Ascending aorta (tissue), 2 donors: ENCODE results near the gene CISTR. TPM values are rescaled to one million over a fixed set of nuclear protein-coding genes. Genes with fewer than 3 reads are reported as not detected.
A peak's percentile ranks its signal among the peaks of the same experiment; 100 is the strongest.

Source experiments
- DNase-seq, 2 donors: peaks; one replicate each; pipeline ENCODE4 v3.0.0-alpha.2; 2019; ENCODE audit warnings: low spot score in 2 of 2
- H3K27ac ChIP-seq, 2 donors: fragments of 200-600 bp; sonication (generic); one replicate each; pipeline ENCODE4 v1.5.1; 2016 to 2017; ENCODE audit warnings: mild to moderate bottlenecking in 1 of 2
- H3K27me3 ChIP-seq: fragments of 200-600 bp; sonication (generic); one replicate; pipeline ENCODE4 v1.5.1; 2017
- H3K36me3 ChIP-seq, 2 donors: fragments of 200-600 bp; sonication (generic); one replicate each; pipeline ENCODE4 v1.5.1; 2016
- H3K4me1 ChIP-seq, 2 donors: fragments of 200-600 bp; sonication (generic); one replicate each; pipeline ENCODE4 v1.5.1; 2016 to 2017; ENCODE audit warnings: mild to moderate bottlenecking in 1 of 2
- H3K4me3 ChIP-seq, 2 donors: fragments of 200-600 bp; sonication (generic); one replicate each; pipeline ENCODE4 v1.5.1; 2016 to 2017; ENCODE audit warnings: mild to moderate bottlenecking in 1 of 2
- H3K9me3 ChIP-seq, 2 donors: fragments of 200-600 bp; sonication (generic); one replicate each; pipeline ENCODE4 v1.5.1; 2016
- CTCF ChIP-seq, 3 experiments: fragments of 200-600 bp in 2 of 3; fragments of 450-650 bp in 1 of 3; sonication (generic) in 2 of 3; IDR thresholded peaks; one replicate each; pipeline ENCODE4 v1.5.1; 2016 to 2019; ENCODE audit warnings: antibody characterized with exemption in 3 of 3, mild to moderate bottlenecking in 1 of 3, moderate library complexity in 1 of 3
- intact Hi-C: fragments of 100-400 bp; cut with DNase I; formaldehyde crosslinking; loops from one replicate; pipeline ENCODE4 v1.15.1; 2023
- total RNA-seq: library from RNA; depleted of rRNA; stranded (reverse); fragments of >200 nt; gene quantifications from one replicate; pipeline ENCODE4 v1.1.0, GENCODE V29; 2016

Gene CISTR
- total RNA-seq, 1 donor from 2014 or later = not detected

DNA sequence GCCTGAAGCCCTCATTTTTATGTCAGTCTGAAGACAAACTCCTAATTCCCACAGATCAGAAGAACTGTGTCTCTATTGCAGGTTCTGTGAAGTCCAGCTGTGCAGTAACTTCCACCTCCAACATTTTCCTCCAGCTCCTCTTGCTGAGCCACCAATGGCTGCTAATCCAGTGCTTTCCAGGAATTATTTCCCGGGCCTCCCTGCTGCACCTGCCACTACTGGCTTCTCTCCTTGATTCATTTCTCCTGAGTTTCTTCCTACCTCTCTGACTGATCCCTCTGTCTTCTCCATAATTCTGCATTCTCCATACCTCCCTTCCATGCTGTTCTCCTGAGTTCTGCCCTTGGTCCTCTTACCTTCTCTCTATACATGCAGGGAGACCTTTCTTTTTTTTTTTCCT, 45.7 kb downstream of the CISTR start:
- peaks cover 0 to 2% of the 10 kb centered on the region in 2 donors for H3K4me1 ChIP-seq
- intact Hi-C loops = no loop called here
- H3K27ac ChIP-seq = no peak overlapping the region
- no peaks in the 10 kb centered on the region for H3K9me3 ChIP-seq
- no peaks in the 10 kb centered on the region for H3K27me3 ChIP-seq
- DNase-seq = no peak
- no peak overlapping the region for H3K4me3 ChIP-seq
- no peak for TF ChIP-seq CTCF (IDR thresholded peaks at IDR 0.05)
- no peaks in the 10 kb centered on the region for H3K36me3 ChIP-seq

DNA sequence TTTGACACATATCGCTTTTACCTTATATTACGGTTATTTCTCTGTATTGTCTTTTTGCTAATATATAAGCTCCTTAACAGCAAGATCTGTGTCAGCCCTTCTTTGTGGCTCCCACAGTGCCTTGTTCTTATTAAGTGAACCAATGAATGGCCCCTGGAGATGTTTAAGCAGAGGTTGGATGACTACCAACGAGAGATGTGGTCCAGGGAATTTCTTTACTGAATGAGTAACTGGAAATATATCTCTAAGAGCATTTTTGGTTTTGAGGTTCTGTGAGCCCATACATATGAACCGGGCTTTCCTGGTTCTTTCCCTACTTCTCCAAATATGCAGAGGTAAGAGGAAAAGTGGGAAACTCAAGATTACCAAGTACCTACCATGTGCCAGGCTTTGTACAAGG, 48.0 kb downstream of the CISTR start:
- no peak overlapping the region for H3K4me3 ChIP-seq
- no peaks in the 10 kb centered on the region for H3K27me3 ChIP-seq
- no peak overlapping the region for H3K27ac ChIP-seq
- intact Hi-C loops = no loop called here
- peaks cover 0 to 2% of the 10 kb centered on the region in 2 donors for H3K4me1 ChIP-seq
- TF ChIP-seq CTCF (IDR thresholded peaks at IDR 0.05) = no peak
- no peak for DNase-seq
- H3K36me3 ChIP-seq = no peaks in the 10 kb centered on the region
- no peaks in the 10 kb centered on the region for H3K9me3 ChIP-seq

DNA sequence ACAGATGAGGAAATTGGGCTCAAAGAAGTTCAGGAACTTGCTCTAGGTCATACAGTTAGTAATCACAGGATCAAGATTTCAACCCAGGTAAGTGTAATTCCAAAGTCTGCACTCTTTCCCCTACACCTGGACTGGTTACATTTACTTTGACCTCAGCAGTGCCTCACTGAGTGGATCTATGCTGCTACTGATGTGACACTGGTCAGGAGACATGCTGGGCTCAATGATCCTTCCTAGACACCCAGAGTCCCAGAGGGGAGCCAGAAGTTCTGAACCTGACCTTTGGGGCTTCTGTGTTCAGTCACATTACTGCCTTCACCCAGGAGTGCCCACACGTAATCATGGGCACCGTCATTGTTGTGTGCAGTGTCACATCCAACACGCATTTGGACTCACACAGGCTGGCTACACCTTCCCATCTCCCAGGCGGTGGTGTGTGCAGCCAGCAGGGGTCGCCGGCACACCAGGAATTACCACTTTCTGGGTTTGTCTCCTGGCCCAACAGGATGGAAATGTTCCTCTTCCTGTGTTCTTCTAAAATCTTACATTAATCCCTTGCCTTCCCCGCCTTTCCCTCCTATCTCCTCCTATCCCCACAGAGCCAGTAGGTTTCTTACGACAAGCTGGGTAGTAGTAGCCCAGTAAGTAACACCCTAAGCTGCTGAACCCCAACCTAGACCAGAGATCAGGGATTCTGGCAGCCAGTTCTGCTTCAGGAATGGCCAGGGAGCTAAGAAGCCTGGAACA, 50.1 kb downstream of the CISTR start:
- DNase-seq = peak in 1 of 2 donors; percentile 91
- no peaks in the 10 kb centered on the region for H3K36me3 ChIP-seq
- H3K27ac ChIP-seq = no peak overlapping the region
- intact Hi-C loops = loop anchor here (1.0 kb wide), 1 partner anchor 45 kb away; no protein-coding TSS in a partner anchor
- peak; percentile 90 to 94 (median 91) for TF ChIP-seq CTCF (IDR thresholded peaks at IDR 0.05)
- H3K9me3 ChIP-seq = no peaks in the 10 kb centered on the region
- H3K4me1 ChIP-seq = peaks cover 0 to 2% of the 10 kb centered on the region in 2 donors
- no peak overlapping the region for H3K4me3 ChIP-seq
- peaks cover 4% of the 10 kb centered on the region for H3K27me3 ChIP-seq

- Histone ChIP-seq H3K27ac (no peak overlapping the region), H3K27me3 (peaks cover 5% of the 10 kb centered on the region), H3K9me3 (no peaks in the 10 kb centered on the region), H3K4me3 (no peak overlapping the region), H3K36me3 (no peaks in the 10 kb centered on the region), H3K4me1 (peaks cover 0 to 6% of the 10 kb centered on the region in 2 donors)
- DNase-seq = no peak
- intact Hi-C loops = no loop called here
- no peak for TF ChIP-seq CTCF (IDR thresholded peaks at IDR 0.05)
These were observed 51.2 kb downstream of the CISTR start for GRCh38 chr12:53700567-53700966.

DNA sequence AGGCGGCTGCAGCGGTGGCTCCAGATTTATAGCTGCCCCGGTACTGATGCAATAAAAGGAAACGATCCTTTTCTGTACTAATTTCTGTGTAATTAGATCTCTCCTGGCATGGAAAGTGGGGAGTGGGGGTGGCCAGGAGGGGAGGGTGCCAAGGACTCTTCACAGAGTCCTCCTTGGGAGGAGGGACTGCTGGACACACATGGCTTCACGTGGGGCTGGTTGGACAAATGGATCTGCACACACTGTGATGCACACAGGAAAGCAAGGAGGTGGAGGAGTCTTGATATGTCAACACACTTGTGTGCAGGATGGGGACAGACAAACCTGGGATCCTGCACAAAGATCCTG, 52.1 kb downstream of the CISTR start:
- DNase-seq = no peak
- TF ChIP-seq CTCF (IDR thresholded peaks at IDR 0.05) = no peak
- no peaks in the 10 kb centered on the region for H3K9me3 ChIP-seq
- no peak overlapping the region for H3K4me3 ChIP-seq
- H3K36me3 ChIP-seq = no peaks in the 10 kb centered on the region
- intact Hi-C loops = no loop called here
- peaks cover 0 to 8% of the 10 kb centered on the region in 2 donors for H3K4me1 ChIP-seq
- peaks cover 8% of the 10 kb centered on the region for H3K27me3 ChIP-seq
- H3K27ac ChIP-seq = no peak overlapping the region
